GM19351 (cell line): Measurements from ENCODE around the gene NPTX1.

Source experiments
- ATAC-seq: cut with Tn5 transposase; IDR thresholded peaks from one replicate; pipeline ENCODE4 v1.9.1; 2021; ENCODE audit warnings: mild to moderate bottlenecking, moderate library complexity; ENCODE audit not compliant: unreplicated experiment

The NPTX1 gene

DNA sequence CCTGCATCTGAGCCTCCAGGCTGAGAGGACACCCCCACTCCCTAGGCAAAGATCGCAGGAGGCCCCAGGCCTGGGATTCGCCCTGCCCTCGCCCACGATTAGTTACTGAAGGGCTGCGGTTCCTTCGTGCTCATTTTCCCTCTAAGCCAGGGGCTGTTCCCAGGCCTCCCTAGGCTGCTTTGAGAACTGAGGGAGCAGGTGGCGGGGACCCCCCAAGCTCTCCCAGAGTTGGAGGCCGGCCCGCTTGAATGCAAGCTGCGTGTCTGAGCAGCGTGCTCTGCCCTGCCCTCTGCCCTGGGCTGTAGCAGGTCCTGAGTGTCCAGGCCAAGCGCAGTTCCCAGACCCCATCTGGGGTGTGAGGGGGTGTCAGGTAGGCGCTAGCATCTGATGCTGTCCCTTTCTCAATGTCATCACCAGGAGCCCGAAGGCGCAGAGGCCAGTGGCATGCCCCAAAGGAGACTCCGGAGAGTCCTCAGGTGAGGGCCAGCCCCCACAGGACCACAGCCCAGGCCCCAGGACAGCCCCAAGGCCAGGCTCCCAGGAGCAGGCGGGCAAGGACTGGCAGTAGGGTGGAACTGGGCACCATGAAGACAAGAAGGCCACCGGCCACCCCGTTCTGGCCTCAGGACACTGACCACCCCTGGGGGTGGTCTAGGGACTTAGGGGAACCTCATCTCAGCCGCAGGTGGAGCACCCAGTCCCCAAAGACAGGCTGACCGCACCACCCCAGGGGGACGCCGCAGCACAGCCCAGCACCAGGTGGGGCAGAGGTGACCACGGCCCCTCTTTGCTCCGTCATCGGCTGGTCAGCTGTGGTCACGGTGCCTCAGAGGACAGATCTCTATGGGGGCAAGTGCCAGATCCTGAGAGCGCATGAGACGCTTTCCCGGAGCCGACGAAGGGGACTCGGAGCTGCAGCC is 46.8 kb downstream of the NPTX1 start:
- ATAC-seq: no peak

DNA sequence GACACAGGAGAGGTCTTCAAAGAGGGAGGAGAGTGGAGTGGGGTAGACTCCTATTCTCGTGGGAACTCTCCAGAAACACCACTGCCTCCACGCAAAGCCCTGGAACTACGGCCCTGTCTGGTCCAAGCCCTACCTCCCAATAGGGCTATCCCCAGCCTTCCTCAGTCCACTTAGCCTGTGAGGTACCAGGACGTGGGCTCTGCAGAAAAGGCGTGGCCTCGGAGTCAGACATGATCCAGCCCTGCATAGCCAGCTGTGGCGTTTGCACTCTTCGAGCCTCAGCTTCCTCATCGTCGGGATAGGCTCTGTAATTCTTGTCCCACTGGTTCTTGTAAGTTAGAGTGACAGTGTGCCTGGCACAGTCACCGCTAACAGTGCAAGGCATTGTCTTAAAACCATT is 47.6 kb downstream of the NPTX1 start:
- no peak for ATAC-seq

GRCh38 chr17:80428363-80428762 is 48.0 kb downstream of the NPTX1 start:
- ATAC-seq: no peak

- ATAC-seq: no peak
These were observed 48.8 kb downstream of the NPTX1 start for GRCh38 chr17:80427366-80428282.

GRCh38 chr17:80426671-80427326 is 49.6 kb downstream of the NPTX1 start:
- peak; percentile 51 for ATAC-seq

GRCh38 chr17:80425835-80426426 is 50.5 kb downstream of the NPTX1 start:
- ATAC-seq: no peak

GRCh38 chr17:80424878-80425765 is 51.3 kb downstream of the NPTX1 start:
- ATAC-seq: no peak

GRCh38 chr17:80424261-80424660 is 52.1 kb downstream of the NPTX1 start:
- ATAC-seq: no peak

DNA sequence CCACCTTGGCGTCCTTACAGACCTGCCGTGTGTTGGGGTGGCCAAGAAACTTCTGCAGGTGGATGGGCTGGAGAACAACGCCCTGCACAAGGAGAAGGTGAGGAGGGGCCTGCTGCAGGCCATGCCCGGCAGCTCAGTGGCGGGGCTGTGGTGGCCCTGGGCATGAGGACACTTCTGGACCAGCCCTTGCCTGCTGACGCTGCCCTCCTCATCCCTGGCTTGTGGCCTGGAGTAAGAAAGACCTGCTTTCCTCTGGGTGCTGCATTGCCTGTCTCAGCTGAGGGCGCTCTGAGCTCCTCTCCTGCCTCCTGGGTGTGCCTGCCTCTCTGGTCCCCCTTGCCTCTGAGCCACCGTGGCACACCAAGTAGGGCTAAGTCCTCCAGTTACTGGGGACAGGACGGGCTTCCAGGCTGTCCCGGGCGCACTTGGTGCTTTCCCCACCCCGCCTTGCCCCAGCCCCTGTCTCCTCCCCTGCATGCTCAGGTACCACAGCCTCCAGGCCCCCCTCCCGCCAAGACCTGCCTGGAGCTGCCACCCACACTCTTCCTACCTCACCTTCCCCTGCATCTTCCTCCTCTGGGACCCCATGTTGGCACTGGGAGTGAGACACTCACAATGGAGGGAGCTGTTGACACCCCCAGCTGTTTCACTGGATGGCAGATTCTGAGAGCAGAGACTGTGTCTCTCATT is 52.7 kb downstream of the NPTX1 start:
- ATAC-seq: no peak

DNA sequence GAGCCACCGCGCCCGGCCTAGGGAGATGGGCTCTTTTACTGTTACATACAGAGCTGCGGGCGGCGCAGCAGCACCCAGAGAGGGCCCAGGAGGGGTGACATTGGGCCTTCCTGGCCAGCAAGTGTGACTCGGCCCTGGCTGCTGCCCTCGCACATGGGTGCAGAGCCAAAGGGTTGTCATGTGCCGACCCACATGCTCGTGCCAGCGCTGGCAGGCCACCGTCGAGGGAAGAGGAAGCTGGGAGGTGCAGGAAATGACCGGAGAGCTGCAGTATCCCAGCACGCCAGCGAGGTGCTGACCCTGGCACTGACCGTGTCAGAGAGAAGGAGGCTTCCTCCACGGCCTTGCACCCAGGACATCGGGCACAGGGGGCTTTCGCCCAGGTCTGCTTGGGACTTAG is 53.4 kb downstream of the NPTX1 start:
- no peak for ATAC-seq

- ATAC-seq: no peak
These were observed 54.1 kb downstream of the NPTX1 start for GRCh38 chr17:80422276-80422675.

DNA sequence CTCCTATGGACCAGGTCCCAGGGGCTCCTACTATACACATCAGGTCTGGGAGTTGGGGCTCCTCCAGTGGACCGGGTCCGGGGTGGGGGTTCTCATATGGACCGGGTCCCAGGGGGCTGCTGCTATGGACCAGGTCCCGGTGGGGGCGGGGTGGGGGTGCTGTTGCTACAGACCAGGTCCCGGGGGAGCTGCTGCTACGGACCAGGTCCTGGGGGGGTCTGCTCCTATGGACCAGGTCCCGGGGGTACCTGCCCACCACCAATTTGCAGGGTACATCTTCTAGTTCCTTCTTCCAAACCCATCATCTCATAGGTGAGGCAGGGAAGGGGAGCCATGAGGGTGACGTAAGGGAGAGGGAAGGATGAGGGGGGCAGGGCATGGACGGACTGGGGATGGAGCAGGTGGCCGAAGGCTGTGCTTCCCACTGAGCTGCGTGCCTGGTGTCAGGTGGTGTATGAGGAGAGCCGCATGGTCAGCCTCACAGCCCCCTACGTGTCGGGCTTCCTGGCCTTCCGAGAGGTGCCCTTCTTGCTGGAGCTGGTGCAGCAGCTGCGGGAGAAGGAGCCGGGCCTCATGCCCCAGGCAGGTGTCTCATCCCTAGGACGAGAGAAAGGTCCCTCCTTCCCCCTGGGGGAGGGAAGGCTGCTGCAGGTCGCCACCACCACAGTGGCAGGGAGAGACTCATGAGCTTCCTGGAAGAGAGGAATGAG is 54.9 kb downstream of the NPTX1 start:
- no peak for ATAC-seq

GRCh38 chr17:80419255-80419654 is 57.2 kb downstream of the NPTX1 start:
- ATAC-seq: no peak

DNA sequence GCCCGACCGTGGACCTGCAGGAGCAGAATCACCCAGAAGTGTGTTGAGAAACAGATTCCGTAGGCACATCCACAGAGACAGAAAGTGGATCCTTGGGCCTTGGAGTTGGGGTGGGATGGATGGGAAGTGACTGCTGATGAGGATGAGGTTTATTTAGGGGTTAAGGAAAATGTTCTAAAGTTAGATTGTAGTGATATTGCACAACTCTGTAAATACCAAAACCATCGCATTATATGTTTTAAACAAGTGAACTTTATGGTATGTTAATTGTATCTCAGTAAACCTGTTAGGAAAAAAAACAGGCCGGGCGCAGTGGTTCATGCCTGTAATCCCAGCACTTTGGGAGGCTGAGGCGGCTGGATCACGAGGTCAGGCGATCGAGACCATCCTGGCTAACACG is 57.8 kb downstream of the NPTX1 start:
- no peak for ATAC-seq
